ENCODE results near the gene BLTP3B.
"Not testable (repeated sequence)": the region's sequence is repeated elsewhere in the genome, so short reads cannot be mapped to it uniquely, and the experiment has no call there.

The BLTP3B gene, protein sequence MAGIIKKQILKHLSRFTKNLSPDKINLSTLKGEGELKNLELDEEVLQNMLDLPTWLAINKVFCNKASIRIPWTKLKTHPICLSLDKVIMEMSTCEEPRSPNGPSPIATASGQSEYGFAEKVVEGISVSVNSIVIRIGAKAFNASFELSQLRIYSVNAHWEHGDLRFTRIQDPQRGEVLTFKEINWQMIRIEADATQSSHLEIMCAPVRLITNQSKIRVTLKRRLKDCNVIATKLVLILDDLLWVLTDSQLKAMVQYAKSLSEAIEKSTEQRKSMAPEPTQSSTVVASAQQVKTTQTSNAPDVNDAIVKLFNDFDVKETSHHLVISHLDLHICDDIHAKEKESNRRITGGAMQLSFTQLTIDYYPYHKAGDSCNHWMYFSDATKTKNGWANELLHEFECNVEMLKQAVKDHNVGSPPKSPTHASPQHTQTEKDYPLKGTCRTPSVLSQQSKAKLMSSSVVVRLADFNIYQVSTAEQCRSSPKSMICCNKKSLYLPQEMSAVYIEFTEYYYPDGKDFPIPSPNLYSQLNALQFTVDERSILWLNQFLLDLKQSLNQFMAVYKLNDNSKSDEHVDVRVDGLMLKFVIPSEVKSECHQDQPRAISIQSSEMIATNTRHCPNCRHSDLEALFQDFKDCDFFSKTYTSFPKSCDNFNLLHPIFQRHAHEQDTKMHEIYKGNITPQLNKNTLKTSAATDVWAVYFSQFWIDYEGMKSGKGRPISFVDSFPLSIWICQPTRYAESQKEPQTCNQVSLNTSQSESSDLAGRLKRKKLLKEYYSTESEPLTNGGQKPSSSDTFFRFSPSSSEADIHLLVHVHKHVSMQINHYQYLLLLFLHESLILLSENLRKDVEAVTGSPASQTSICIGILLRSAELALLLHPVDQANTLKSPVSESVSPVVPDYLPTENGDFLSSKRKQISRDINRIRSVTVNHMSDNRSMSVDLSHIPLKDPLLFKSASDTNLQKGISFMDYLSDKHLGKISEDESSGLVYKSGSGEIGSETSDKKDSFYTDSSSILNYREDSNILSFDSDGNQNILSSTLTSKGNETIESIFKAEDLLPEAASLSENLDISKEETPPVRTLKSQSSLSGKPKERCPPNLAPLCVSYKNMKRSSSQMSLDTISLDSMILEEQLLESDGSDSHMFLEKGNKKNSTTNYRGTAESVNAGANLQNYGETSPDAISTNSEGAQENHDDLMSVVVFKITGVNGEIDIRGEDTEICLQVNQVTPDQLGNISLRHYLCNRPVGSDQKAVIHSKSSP (N-terminal part only)

DNA sequence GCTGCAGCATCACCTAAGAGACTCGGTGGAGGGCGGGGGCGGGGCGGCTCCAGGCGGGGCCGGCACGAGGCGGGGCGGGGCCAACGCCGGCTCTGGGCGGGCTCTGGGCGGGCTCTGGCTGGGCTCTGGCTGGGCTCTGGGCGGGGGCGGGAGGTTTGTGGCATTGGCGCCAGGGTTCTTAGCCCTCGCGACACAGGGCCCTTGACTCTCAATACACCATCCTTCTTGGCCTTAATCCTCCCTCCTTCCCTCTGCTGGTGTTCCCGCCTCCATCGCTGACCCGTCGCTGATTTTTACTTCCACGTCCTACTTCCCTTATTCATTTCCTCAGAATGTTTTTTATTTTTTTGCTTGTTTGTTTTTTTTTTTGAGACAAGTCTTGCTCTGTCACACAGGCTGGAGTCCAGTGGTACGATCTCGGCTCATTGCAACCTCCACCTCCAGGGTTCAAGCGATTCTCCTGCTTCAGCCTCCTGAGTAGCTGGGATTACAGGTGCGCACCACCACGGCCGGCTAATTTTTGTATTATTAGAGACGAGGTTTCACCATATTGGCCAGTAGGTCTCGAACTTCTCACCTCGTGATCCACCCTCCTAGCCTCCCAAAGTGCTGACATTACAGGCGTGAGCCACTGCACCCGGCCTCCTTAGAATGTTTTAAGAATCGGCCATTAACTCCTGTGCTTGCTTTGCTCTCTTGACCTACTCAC lies at the start of gene BLTP3B:
Gene BLTP3B, minus strand, starts transcription at position 24 of the 709 bp plus-strand sequence. CDS start 239 bp downstream, outside the sequence.
- peak; percentile 91 for DNase-seq (ENCODE audit: low read depth)

DNA sequence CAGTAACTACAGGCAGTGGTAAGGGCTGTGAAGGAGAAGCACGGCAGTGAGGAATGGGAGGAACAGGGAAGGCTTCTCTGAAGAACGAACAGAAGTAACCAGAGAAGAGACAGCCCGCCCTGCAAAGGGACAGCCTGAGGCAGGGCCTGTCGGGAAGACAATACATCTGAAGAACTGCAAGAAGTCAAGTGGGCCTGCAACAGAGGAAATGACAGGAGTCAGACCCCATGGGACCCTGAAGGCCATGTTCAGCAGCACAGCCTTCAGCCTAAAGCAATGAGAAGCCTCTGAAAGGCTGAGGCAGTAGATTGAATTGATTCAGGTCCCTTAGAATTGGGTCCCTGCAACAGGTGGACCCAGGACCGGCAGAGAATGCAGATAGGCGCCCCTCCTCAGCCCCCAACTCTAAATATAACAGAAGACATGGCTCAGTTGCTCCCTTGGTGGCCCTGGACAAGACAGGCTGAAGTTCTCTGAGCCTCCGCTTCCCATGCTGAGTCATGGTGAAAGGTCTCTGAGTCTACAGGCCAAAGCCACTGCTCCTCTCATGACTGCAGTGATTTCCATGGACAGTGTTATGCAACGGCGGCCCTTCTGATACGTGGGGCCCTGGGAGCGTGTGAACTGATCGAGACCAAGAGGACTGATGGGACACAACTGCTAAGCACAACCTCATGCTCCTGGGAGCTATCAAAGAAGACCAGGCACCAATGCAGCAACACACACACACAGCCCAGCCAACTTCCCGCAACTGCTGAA lies 47.1 kb upstream of the BLTP3B start:
- no peak for DNase-seq (ENCODE audit: low read depth)

DNA sequence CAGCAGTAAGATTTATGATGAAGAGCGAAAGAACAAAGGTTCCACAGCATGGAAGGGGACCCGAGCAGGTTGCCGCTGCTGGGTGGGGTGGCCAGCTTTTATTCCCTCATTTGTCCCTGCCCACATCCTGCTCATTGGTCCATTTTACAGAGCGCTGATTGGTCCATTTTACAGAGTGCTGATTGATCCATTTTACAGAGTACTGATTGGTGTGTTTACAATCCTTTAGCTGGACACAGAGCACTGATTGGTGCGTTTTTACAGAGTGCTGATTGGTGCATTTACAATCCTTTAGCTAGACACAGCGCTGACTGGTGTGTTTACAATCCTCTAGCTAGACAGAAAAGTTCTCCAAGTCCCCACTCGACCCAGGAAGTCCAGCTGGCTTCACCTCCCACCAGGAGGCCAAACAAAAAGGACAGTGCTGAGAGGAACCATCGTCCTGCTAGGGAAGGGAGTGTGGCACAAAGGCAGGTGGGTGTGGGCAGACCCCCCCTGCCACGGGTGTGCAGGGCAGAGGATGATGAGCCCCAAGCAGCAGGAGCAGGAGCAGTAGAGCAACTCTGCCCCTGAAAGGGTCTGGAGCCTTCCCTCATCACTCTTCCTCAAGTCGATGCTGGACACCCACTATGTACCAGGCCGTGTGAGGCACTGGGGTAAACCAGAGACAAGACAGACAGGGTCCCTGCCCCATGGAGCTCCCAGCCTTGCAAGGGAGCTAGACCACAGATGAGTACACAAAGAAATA lies 46.4 kb upstream of the BLTP3B start:
- not testable (repeated sequence) for DNase-seq (ENCODE audit: low read depth)

DNA sequence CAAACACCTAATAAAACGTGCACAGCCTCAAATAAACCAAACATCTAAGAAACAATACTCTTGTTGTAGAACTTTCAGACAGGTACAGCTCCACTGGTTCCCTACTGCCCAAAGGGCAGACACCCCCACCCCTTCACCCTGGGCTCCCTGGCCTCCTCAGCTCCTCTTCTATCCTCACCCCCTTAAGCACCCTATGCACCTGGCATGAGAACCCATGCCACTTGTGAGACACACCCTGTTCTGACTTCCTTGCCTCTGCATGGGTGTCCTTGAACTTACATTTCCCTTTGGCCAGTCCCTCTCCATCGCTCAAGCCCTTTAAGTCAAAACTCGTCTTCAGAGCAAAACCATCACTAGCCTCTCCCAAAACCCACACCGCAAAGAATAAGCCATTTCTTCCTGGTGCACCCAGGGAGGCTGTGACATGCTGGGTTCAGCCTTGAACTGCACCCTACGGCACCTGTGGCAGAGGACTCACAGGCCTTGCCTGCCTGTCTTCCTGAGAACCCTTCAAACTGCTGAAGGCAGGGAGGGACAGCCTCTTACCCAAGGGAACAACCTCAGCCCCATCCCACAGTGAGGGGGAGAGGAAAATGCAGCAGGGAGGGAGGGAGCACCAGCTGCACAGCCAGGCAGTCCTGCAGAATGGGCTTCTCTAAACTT lies 45.3 kb upstream of the BLTP3B start:
- DNase-seq (ENCODE audit: low read depth), result no peak

DNA sequence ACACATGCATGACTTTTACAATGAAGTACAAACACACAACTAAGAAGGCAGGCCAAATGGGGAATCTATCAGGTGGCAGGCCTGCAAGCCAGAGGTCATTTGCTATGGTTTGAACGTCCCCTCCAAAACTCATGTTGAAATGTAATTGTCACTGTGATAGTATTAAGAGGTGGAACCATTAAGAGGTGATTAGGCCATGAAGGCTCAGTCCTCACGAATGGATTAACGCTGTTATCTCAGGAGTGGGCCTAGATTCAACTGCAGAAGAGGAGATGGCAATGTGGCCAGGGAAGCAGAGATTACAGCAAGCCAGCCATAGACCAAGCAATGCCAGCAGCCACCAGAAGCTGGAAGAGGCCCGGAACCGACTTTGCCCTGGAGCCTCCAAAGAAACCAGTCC lies 44.4 kb upstream of the BLTP3B start:
- no peak for DNase-seq (ENCODE audit: low read depth)

DNA sequence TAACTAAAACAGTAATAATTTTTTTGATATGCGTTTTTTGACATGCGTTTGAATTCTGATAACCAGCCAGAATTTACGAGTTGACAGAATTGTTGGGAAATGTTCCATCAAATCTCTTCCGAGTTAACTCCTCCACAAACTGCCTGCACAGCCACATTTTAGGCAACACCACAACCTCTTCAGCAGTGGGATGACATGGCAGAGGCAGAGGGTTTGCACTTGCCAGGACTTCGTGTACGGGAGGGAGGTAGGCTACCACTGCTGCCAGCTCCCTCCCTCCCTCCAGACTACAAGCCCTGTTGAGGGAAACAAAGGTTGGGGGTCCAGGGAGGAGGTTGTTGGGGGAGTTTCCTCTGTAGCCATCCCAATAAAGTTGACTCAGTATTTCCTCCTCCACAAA lies 43.4 kb upstream of the BLTP3B start:
- DNase-seq (ENCODE audit: low read depth), result no peak

DNA sequence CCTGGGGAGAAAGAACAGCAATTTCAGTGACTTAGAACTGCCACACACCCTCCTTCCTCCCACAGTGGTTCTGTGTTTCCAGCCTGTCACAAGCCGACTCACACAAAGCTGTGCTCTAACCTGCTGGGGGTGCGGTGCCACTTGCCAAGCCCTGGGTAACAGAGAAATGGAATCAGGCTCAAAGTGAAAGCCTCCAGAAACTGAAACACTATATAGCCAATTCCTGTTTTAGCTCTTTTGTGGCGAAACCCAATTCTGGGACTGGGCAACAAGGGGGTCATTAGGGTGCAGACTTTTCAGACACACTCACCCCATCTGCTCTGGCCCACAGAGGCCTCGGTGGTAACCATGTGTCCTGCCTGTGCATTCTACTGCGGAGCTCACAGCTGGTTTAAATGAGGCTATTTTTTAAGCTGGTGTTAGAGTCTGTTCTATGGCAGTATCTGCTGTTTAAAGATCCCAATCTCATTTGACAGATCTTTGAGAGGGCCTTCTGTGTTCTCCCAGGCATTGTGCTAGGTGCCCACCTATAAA lies 42.8 kb upstream of the BLTP3B start:
- no peak for DNase-seq (ENCODE audit: low read depth)

DNA sequence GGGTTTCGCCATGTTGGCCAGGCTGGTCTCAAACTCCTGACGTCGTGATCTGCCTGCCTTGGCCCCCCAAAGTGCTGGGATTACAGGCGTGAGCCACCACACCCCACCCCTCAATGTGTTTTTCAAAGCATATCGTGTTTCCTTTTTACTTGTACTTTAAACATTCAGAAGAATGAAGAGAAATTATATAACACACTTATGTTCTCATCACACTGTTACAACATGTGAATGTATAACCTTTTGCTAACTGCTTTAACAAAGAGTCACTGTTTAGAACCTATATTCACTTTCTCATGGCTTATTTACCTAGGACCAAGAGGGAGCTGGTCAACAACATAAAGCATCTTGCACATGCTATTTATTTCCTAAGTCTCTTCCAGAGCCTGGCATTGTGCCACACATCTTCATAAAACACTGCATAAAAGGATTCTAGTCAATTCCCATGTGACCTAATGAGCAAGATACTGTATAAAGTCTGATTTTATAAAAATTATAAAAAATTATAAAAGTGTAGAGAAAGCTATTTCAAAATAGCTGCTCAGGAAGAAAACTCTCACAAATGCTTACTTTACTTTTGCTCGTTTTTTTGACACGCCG lies 42.0 kb upstream of the BLTP3B start:
- no peak for DNase-seq (ENCODE audit: low read depth)

DNA sequence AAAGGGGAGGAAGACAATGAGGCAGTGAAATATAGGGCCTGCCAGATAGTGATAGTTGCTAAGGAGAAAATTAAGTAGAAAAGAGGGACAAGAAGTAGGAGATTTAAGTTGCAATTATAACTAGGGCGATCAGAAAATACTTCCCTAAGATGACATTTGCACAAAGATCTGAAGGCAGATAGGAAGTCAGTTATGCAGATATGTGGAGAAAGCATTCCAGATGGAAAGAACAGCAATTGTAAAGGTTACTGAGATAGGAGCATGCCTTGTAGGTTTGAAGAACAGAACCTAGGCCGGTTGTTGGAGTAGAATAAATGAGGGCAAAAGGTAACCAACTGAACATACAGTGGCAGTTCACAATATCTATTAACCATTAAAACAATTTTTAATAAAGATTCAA lies 36.6 kb upstream of the BLTP3B start:
- no peak for DNase-seq (ENCODE audit: low read depth)

DNA sequence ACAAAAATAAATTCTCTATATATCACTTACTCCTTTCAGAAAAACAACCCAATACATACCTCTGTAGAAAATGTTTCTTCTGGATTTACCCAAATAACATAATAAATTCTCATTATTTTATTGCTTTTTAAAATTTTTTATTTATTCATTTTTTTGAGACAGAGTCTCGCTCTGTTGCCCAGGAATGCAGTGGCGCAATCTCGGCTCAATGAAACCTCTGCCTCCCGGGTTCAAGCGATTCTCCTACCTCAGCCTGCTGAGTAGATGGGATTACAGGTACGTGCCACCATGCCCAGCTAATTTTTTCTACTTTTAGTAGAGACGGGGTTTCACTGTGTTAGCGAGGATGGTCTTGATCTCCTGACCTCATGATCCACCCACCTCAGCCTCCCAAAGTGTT lies 33.8 kb upstream of the BLTP3B start:
- not testable (repeated sequence) for DNase-seq (ENCODE audit: low read depth)

DNA sequence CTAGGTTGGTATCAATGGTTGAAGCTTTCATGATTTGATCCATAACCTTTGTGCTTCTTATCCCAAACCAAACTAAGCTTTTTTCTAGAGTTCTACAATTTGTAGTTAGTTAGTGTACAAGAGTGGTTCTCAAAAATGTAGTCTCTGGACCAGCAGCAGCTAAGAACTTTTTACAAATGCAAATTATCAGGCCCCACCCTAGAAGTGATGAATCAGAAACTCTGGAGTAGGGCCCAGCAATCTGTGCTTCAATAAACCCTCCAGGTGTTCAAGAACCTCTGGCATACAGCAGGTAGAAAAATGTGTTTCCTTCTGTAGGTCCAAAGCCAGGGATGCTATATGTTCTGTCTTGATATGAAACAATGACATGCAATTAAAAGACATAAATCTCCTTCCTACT lies 31.8 kb upstream of the BLTP3B start:
- no peak for DNase-seq (ENCODE audit: low read depth)

DNA sequence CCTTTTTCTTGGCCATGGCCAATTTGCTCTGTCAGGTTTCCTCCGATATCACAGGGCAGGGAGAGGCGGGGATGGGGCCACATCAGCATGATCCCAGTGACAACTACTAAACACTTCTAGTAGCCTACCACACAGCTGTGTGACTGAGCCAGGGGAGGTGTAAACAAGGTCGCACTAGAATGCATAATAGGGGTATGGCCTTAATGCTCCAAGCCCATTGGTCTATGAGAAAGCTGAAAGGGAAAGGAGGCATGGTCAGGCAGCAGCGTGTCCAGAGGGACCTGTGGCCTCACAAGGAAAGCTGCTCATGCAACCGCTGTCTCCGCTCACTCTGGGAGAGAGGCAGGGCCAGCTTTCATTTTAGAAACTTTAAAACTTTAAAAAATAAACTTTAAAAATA lies 30.4 kb upstream of the BLTP3B start:
- DNase-seq (ENCODE audit: low read depth), result no peak

DNA sequence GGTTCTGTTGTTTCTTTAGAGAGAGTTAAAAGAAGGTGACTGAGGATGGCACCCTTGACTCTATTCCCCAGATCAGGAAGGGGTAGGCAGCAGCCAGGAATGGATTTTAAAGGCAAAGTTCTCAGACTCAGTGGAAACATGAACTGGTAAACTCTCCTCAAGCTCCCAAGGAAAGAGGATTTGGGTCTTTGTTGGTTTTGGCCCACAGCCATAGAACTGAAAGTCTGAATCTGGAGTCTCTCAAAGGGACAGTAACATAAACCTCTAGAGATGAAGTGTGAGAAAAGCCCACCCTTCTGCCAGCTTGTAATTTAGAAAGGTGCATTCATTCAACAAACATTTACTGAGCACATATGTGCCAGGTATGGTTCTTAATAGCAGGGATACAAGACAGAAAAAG lies 28.6 kb upstream of the BLTP3B start:
- no peak for DNase-seq (ENCODE audit: low read depth)

DNA sequence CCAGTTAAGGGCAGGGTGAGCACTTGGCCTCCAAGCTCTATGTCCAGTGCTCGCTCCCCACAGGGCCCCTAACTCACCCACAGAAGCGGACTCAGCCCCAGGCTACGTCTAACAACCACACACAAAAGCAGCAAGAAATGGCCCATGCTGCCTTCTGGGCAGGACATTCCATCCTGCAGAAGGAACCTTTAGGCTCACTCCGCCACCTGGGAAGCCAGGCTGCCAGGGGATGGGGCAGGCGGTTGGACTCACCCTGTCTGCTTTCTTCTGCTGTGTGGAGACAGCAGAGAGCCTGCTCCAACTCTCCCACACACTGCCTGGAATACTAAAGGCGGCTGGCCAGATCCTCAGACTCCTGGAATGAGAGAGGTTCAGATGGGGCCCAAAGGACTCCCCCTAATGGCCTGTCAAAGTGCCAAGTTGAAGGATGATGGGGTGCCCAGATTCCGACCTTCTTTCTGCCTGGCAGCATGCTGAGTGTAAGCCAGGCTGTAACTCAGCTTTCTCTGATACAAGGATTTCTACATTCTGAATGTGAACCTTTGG lies 27.7 kb upstream of the BLTP3B start:
- no peak for DNase-seq (ENCODE audit: low read depth)

DNA sequence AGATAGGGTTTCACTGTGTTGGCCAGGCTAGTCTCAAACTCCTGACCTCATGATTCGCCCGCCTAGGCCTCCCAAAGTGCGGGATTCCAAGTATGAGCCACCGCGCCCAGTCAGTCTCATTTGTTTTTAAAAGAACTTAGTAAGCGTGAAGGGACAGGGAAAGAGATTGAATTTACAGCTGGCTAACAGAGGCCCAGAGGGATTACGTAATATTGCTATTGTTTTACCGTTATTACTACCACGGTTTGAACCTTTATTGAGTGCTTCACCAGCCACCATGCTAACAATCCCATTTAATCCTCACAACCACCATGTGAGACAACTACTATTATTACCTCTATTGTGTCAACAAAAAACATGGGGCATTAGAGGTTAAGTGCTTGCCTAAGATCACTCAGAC lies 26.7 kb upstream of the BLTP3B start:
- DNase-seq (ENCODE audit: low read depth), result no peak

DNA sequence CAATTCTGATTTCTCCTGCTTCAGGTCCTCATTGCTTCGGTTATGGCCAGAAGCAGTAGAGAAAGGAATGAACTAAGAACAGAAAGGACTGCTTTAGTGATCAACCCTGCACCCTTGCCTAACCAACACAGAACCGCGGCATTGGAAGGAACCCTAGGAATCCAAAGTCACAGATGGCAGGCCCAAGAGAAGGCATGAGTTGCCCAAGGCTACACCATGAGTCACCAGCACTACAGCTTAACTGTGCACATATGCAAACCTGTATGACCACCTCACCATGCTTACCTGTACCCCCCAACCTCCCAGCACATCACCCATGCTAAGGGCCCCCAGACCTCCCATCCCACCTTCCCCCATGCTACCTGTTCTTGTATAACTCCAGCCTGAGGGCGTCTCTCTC lies 25.9 kb upstream of the BLTP3B start:
- DNase-seq (ENCODE audit: low read depth), result no peak

DNA sequence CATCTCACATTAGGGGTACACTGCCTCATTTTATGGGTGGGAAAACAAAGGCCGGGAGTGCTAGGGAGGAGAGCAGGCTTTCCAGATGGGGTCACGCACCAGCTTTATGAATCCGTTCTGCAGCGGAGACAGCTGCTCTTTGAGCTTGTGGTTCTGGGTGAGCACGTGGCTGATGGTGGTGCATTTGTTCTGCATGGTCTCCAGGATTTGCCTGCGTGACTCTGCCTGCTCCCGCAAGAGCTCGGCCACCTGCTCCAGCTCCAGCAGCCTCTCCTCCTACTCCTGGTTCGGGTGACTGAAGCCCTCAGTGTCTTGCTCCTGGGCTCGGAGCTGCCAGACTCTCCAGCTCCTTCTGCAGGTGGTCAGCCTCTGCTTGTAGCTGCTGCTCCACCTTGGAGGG lies 23.6 kb upstream of the BLTP3B start:
- DNase-seq (ENCODE audit: low read depth), result no peak

DNA sequence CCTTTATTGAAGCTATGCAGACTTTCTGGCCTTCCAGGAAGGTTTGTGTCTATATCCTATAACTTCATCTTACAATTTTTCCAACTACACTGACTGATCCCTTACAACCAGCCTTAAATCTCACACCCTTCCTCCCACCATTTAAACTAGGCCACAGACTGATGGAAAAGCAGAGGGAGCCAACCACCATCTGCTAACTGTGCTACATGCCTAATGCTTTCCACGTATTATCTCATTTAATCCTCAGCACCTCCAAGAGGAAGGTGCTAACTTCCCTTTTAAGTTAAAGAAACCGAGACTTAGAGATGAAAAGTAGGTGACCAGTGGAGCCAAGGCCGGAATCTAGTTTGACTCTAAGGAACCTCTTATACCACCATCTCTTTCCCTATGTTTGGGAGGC lies 22.7 kb upstream of the BLTP3B start:
- no peak for DNase-seq (ENCODE audit: low read depth)
